UCSD-AML1 (cell line): ENCODE measurements around the gene IQSEC3.

Experiments
- DNase-seq: peaks from one replicate; lab custom pipeline; 2025; ENCODE audit not compliant: unreplicated experiment; lab: John Stamatoyannopoulos, UW

Gene IQSEC3

GRCh38 chr12:162467-163307 lies 96.1 kb downstream of the IQSEC3 start:
- DNase-seq = no peak

GRCh38 chr12:163406-163986 lies 96.9 kb downstream of the IQSEC3 start:
- no peak for DNase-seq

GRCh38 chr12:164207-164606 lies 97.6 kb downstream of the IQSEC3 start:
- no peak for DNase-seq

- no peak for DNase-seq
Measured at GRCh38 chr12:165862-166368, 99.3 kb downstream of the IQSEC3 start.

GRCh38 chr12:166425-167075 lies 100.0 kb downstream of the IQSEC3 start:
- DNase-seq = no peak

GRCh38 chr12:167959-168600 lies 101.5 kb downstream of the IQSEC3 start:
- DNase-seq = no peak

GRCh38 chr12:168763-169525 lies 102.4 kb downstream of the IQSEC3 start:
- DNase-seq = peak; percentile 40

GRCh38 chr12:169528-170370 lies 103.2 kb downstream of the IQSEC3 start:
- DNase-seq = no peak

- no peak for DNase-seq
Measured at GRCh38 chr12:170371-171225, 104.0 kb downstream of the IQSEC3 start.

GRCh38 chr12:171276-171675 lies 104.7 kb downstream of the IQSEC3 start:
- no peak for DNase-seq

- DNase-seq = peak; percentile 48
Measured at GRCh38 chr12:171743-172676, 105.4 kb downstream of the IQSEC3 start.

GRCh38 chr12:172732-173161 lies 106.2 kb downstream of the IQSEC3 start:
- DNase-seq = peak; percentile 48

- no peak for DNase-seq
Measured at GRCh38 chr12:174124-174523, 107.6 kb downstream of the IQSEC3 start.

- DNase-seq = no peak
Measured at GRCh38 chr12:174596-174995, 108.0 kb downstream of the IQSEC3 start.

- DNase-seq = no peak
Measured at GRCh38 chr12:175250-175649, 108.7 kb downstream of the IQSEC3 start.

- no peak for DNase-seq
Measured at GRCh38 chr12:175759-176158, 109.2 kb downstream of the IQSEC3 start.

- no peak for DNase-seq
Measured at GRCh38 chr12:176321-177181, 110.0 kb downstream of the IQSEC3 start.
